Measurements from ENCODE around the gene CD93. TPM values are rescaled to one million over a fixed set of nuclear protein-coding genes. Genes with fewer than 3 reads are reported as not detected.

Gene CD93
- total and polyA plus RNA-seq, 3 donors from 2014 or later: 9.4 to 14.8 (median 14.2) TPM

DNA sequence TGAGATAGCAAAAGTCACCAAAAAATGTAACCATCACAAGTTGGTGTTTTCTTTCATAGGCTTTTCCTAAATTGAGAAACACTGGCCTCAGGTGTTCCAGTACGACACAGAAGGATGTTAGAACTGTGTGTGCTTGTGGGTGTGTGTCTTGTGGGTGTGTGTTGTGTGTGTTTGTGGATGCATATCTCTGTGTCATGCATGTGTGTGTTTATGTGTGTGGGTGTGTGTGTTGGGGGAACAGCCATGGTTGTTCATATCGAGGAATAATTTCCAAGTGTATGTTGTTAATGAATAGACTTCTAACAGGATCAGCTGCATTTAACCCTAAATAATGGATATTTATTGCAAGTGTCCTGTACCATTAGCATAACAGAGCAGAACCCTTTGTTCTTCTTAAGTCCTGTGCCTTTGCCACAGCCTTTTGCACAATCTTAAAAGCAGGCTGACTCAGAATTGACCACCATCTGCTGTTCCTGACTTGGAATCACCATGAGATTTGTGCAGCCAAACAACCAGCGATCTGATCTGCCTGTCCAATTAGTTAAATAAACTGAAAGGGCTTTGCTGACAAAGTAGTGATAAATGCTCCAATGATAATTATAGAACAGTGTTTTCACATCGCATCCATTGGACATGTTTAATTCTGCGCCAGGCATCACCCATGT lies 7.6 kb downstream of the CD93 start:
- no peaks in the 10 kb centered on the region for H3K36me3 ChIP-seq (ENCODE audit: low read depth, missing control alignments)
- H3K27me3 ChIP-seq: no peaks in the 10 kb centered on the region
- WGBS, 2 donors: 68 to 75% methylated on average over 5 of the region's 5 CpGs
- no peak for DNase-seq
- H3K4me3 ChIP-seq: no peak overlapping the region
- TF ChIP-seq, protein P1, sequence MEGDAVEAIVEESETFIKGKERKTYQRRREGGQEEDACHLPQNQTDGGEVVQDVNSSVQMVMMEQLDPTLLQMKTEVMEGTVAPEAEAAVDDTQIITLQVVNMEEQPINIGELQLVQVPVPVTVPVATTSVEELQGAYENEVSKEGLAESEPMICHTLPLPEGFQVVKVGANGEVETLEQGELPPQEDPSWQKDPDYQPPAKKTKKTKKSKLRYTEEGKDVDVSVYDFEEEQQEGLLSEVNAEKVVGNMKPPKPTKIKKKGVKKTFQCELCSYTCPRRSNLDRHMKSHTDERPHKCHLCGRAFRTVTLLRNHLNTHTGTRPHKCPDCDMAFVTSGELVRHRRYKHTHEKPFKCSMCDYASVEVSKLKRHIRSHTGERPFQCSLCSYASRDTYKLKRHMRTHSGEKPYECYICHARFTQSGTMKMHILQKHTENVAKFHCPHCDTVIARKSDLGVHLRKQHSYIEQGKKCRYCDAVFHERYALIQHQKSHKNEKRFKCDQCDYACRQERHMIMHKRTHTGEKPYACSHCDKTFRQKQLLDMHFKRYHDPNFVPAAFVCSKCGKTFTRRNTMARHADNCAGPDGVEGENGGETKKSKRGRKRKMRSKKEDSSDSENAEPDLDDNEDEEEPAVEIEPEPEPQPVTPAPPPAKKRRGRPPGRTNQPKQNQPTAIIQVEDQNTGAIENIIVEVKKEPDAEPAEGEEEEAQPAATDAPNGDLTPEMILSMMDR (IDR thresholded peaks at IDR 0.05): no peak
- TF ChIP-seq POLR2A (IDR thresholded peaks at IDR 0.05): no peak
- intact Hi-C loops (cut with DNase I; ENCODE audit: low total_unique reads): no loop called here
- H3K9me3 ChIP-seq: no peaks in the 10 kb centered on the region
- H3K27ac ChIP-seq: no peak overlapping the region
- H3K4me1 ChIP-seq: peaks cover 6% of the 10 kb centered on the region

DNA sequence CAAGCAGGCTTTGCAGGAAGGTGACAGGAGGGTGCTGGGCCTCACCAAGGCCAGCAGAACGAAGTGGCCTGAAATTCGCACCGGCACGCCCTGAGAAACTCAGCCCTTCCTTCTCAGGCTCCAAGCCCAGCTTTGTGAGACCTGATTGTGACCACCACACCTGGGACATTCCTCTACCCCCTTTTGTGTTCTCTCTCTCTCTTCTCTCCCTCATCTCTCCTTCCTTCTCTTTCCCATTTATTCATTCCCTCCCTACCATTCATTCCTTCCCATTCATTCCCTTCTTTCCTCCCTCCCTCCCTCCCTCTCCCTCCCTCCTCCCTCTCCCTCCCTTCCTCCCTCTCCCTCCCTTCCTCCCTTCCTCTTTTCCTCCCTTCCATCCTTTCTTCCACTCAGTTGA lies 8.8 kb downstream of the CD93 start:
- TF ChIP-seq POLR2A (IDR thresholded peaks at IDR 0.05): no peak
- TF ChIP-seq, protein P1 (IDR thresholded peaks at IDR 0.05): no peak
- DNase-seq: no peak
- Histone ChIP-seq H3K4me1 (peaks cover 6% of the 10 kb centered on the region), H3K4me3 (no peak overlapping the region), H3K36me3 (ENCODE audit: low read depth, missing control alignments) (no peaks in the 10 kb centered on the region), H3K27ac (no peak overlapping the region), H3K9me3 (no peaks in the 10 kb centered on the region), H3K27me3 (no peaks in the 10 kb centered on the region)
- WGBS, 2 donors: 89 to 92% methylated on average over 4 of the region's 4 CpGs
- intact Hi-C loops (cut with DNase I; ENCODE audit: low total_unique reads): no loop called here

DNA sequence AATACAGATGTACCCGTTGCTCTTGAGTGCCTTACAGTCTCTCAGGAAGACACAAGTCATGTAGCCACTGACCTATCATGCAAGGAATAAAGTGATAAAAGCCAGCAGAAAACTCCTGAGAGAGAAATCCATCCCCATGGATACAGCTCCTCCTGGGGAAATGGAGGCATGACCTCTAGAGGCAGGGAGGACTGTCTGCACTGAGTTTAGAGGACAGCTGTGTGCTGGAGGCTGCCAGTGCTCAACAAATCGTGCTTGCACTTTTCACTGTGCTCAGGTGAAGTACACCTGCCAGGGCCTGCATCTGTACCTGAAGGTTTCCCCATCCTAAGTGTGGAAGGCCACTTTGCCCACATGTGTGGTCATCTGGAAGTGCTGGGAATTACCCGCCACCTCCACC lies 12.1 kb downstream of the CD93 start:
- H3K36me3 ChIP-seq (ENCODE audit: low read depth, missing control alignments): no peaks in the 10 kb centered on the region
- H3K9me3 ChIP-seq: no peaks in the 10 kb centered on the region
- H3K27ac ChIP-seq: no peak overlapping the region
- intact Hi-C loops (cut with DNase I; ENCODE audit: low total_unique reads): no loop called here
- 96% methylated on average over 3 of the region's 3 CpGs for WGBS, 2 donors
- DNase-seq: no peak
- TF ChIP-seq, protein P1 (IDR thresholded peaks at IDR 0.05): no peak
- no peak for TF ChIP-seq POLR2A (IDR thresholded peaks at IDR 0.05)
- H3K4me1 ChIP-seq: no peaks in the 10 kb centered on the region
- no peaks in the 10 kb centered on the region for H3K27me3 ChIP-seq
- H3K4me3 ChIP-seq: no peak overlapping the region

DNA sequence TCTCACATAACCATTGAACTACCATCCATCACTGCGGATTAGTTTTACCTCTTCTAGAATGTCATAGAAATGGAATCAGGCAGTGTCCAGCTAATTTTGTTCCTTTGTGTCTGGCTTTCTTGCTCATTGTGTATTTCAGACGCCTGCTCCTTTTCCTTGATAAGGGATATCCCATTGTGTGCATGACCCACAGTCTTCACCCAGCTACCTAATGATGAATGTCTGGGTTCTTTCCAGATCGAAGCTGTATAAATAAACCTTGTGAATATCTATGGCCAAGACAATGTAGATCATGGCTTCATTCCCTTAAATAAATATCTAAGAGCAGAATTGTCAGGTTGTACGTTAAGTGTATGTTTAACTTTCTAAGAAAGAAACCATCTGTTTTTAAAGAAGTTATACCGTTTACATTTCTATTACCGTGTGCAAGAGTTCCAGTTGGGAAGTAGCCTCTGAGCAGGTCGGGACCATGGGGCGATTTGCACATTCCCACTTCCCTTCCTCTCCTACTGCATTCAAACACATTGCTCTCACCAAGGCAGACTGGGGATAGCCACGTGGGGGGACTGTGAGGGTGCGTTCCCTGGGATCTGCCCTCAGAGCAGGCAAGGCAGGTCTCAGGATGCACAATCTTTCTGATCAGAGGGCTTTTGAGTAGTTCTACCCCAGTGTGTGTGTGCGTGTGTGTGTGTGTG lies 13.1 kb downstream of the CD93 start:
- Histone ChIP-seq H3K4me1 (no peaks in the 10 kb centered on the region), H3K36me3 (ENCODE audit: low read depth, missing control alignments) (no peaks in the 10 kb centered on the region), H3K27ac (no peak overlapping the region), H3K9me3 (no peaks in the 10 kb centered on the region), H3K27me3 (no peaks in the 10 kb centered on the region), H3K4me3 (no peak overlapping the region)
- TF ChIP-seq POLR2A (IDR thresholded peaks at IDR 0.05): no peak
- TF ChIP-seq, protein P1 (IDR thresholded peaks at IDR 0.05): no peak
- 86 to 91% methylated on average over 11 of the region's 11 CpGs for whole genome bisulfite sequencing, 2 donors
- no peak for DNase-seq
- intact Hi-C loops (cut with DNase I; ENCODE audit: low total_unique reads): no loop called here

All from testis (tissue), 3 donors.